Measurements from ENCODE around the gene NRCAM.

Gene NRCAM

DNA sequence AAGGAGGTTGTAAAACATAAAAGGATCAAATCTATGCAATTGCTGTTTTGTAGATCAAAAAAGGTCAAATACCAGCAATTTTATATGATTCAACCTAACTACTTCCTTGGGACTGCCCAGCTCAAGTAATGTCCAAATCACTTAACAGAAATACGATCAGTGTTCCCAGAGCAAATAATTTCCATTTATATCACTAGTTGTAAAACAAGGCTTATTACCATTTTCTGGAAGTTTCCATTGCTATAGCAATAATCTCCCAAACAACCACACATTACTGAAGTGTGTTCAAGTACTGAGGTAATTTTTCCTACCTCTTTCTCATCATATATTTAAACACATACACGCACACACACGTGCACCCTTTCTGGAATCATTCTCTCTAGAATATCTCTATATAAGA lies 123.3 kb downstream of the NRCAM start:
- Histone ChIP-seq H3K9me3 (no peaks in the 10 kb centered on the region), H3K27ac (no peak overlapping the region), H3K36me3 (no peaks in the 10 kb centered on the region), H3K4me1 (ENCODE audit: control insufficient read depth in 1 of 2, insufficient read depth in 1 of 2, low read depth in 1 of 2, low read length in 1 of 2) (no peaks in the 10 kb centered on the region), H3K4me3 (ENCODE audit: low read depth in 1 of 2, low read length in 1 of 2) (no peak overlapping the region), H3K27me3 (no peaks in the 10 kb centered on the region)
- TF ChIP-seq, protein P1, sequence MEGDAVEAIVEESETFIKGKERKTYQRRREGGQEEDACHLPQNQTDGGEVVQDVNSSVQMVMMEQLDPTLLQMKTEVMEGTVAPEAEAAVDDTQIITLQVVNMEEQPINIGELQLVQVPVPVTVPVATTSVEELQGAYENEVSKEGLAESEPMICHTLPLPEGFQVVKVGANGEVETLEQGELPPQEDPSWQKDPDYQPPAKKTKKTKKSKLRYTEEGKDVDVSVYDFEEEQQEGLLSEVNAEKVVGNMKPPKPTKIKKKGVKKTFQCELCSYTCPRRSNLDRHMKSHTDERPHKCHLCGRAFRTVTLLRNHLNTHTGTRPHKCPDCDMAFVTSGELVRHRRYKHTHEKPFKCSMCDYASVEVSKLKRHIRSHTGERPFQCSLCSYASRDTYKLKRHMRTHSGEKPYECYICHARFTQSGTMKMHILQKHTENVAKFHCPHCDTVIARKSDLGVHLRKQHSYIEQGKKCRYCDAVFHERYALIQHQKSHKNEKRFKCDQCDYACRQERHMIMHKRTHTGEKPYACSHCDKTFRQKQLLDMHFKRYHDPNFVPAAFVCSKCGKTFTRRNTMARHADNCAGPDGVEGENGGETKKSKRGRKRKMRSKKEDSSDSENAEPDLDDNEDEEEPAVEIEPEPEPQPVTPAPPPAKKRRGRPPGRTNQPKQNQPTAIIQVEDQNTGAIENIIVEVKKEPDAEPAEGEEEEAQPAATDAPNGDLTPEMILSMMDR (IDR thresholded peaks at IDR 0.05): no peak

GRCh38 chr7:108331971-108332370 lies 124.3 kb downstream of the NRCAM start:
- Histone ChIP-seq H3K27me3 (no peaks in the 10 kb centered on the region), H3K4me3 (ENCODE audit: low read depth in 1 of 2, low read length in 1 of 2) (no peak overlapping the region), H3K9me3 (no peaks in the 10 kb centered on the region), H3K36me3 (no peaks in the 10 kb centered on the region), H3K27ac (no peak overlapping the region), H3K4me1 (ENCODE audit: control insufficient read depth in 1 of 2, insufficient read depth in 1 of 2, low read depth in 1 of 2, low read length in 1 of 2) (no peaks in the 10 kb centered on the region)
- TF ChIP-seq, protein P1 (IDR thresholded peaks at IDR 0.05): no peak

GRCh38 chr7:108330227-108330626 lies 126.0 kb downstream of the NRCAM start:
- Histone ChIP-seq H3K9me3 (no peaks in the 10 kb centered on the region), H3K27me3 (no peaks in the 10 kb centered on the region), H3K36me3 (no peaks in the 10 kb centered on the region), H3K4me3 (ENCODE audit: low read depth in 1 of 2, low read length in 1 of 2) (no peak overlapping the region), H3K27ac (no peak overlapping the region), H3K4me1 (ENCODE audit: control insufficient read depth in 1 of 2, insufficient read depth in 1 of 2, low read depth in 1 of 2, low read length in 1 of 2) (no peaks in the 10 kb centered on the region)
- TF ChIP-seq, protein P1 (IDR thresholded peaks at IDR 0.05): no peak

- Histone ChIP-seq H3K4me3 (ENCODE audit: low read depth in 1 of 2, low read length in 1 of 2) (no peak overlapping the region), H3K4me1 (ENCODE audit: control insufficient read depth in 1 of 2, insufficient read depth in 1 of 2, low read depth in 1 of 2, low read length in 1 of 2) (no peaks in the 10 kb centered on the region), H3K27ac (no peak overlapping the region), H3K36me3 (no peaks in the 10 kb centered on the region), H3K9me3 (no peaks in the 10 kb centered on the region), H3K27me3 (no peaks in the 10 kb centered on the region)
- TF ChIP-seq, protein P1 (IDR thresholded peaks at IDR 0.05): no peak
These were observed 126.7 kb downstream of the NRCAM start for GRCh38 chr7:108329514-108329913.

DNA sequence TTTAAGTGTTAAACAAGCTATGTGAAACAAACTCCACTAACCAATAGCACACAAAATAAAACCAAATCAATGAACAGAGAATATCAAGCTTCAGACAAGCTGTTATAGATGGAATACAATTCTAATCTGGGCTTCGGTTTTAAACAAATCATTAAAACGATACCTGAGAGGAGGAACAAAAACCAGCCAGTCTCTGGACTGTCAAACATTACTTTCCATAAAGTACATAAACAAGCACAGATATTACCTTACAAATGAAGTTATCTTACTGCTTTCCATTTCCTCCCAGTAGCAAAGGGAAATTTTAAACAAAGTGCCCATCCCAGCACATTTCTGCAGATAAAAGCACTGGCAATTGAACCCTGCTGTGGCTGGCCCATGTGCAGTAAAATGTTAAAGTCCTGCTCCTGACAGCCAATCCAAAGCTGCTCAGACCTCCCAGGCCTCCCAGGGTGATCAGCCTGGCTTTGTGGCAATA lies 128.0 kb downstream of the NRCAM start:
- H3K9me3 ChIP-seq: no peaks in the 10 kb centered on the region
- TF ChIP-seq, protein P1 (IDR thresholded peaks at IDR 0.05): no peak
- H3K4me1 ChIP-seq (ENCODE audit: control insufficient read depth in 1 of 2, insufficient read depth in 1 of 2, low read depth in 1 of 2, low read length in 1 of 2): no peaks in the 10 kb centered on the region
- H3K36me3 ChIP-seq: no peaks in the 10 kb centered on the region
- H3K4me3 ChIP-seq (ENCODE audit: low read depth in 1 of 2, low read length in 1 of 2): no peak overlapping the region
- H3K27ac ChIP-seq: no peak overlapping the region
- H3K27me3 ChIP-seq: no peaks in the 10 kb centered on the region

DNA sequence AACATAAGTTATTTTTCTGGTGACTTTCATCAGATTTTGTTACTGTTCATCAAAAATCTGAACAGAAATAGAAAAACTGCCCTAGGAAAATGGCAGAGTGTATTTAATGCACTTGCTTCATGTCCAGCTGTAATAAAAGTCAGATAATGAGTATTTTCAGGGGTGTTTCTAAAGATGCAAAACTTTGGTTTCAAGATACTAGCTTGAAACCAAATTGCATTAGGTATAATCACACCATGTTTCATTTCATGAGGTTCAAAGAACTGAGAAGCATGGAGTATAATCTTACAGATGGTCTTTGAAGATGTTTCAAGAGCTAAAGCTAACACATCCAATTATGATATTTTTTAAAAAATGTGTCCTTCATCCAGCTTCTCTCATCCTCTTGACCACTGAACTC lies 128.9 kb downstream of the NRCAM start:
- no peak overlapping the region for H3K4me3 ChIP-seq (ENCODE audit: low read depth in 1 of 2, low read length in 1 of 2)
- H3K4me1 ChIP-seq (ENCODE audit: control insufficient read depth in 1 of 2, insufficient read depth in 1 of 2, low read depth in 1 of 2, low read length in 1 of 2): no peaks in the 10 kb centered on the region
- no peaks in the 10 kb centered on the region for H3K36me3 ChIP-seq
- no peaks in the 10 kb centered on the region for H3K9me3 ChIP-seq
- no peaks in the 10 kb centered on the region for H3K27me3 ChIP-seq
- H3K27ac ChIP-seq: no peak overlapping the region
- TF ChIP-seq, protein P1 (IDR thresholded peaks at IDR 0.05): no peak
